HL-60/S4 treated with retinoic acid at 250 ng/mL for 4 days and 3 days (cell line): ENCODE results near the gene MYB.
"Not testable (repeated sequence)": the region's sequence is repeated elsewhere in the genome, so short reads cannot be mapped to it uniquely, and the experiment has no call there.

ENCODE experiments used
- in situ Hi-C: fragments of 300-500 bp; cut with MboI; formaldehyde crosslinking; loops from 2 replicates; pipeline ENCODE4 v1.7.0; 2022; ENCODE audit warnings: low sequenced_read_pairs

The MYB gene

DNA sequence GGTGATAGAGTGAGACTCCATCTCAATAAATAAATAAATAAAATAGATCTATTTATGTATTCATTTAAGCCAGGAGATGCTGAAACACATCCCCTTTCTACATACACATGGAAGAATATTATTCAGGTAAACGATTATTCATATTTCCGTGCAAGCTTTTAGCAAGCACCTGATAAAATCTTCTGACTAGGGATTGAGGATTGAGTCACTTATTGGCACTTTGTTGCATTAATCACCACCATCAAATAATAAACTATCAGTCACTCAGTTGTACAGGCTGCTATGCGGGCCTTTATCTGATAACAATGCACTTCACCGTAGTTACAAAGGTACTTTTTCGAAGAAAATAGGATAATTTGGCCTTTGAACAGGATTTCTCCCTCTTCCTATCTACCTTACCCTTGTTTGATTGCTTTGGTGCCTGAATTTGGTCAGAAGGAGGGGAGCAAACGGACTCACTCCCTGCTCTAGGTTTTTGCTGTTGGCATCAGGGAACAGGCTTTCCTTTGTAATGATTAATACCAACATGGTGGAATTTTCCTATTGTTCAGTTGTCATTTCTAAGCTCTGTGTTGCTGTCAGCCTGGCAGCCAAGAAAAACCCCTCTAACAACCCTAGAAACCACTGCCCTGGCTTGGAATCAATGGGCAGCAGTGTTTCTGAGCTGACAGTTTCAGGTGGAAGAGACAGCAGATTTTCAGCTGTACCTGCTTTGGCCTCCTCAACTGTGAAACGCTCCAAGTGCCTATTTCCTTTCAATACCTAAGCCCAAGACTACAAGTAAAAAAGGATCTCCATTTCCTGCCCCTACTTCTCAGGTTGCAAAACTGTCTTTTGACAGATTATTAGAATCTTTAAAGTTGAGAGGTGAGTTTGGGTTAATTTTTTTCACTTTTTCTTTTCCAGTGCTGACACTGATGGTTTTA is 63.0 kb downstream of the MYB start:
- in situ Hi-C loops = no loop called here

DNA sequence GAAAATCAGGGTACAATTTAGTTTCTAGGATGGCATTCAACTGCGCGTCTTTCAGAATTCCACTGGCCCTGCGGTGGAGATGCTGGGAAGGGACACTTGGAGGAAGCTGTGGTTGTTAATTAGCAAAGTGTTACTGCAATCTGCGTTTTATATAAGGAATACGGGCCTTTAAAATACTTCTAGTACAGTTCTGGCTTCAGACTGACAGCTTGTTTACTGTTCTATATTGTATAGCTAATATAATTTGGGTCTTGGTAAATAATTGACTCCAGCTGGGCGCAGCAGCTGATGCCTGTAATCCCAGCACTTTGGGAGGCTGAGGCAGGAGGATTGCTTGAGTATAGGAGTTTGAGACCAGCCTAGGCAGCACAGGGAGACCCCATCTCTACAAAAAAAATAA is 63.7 kb downstream of the MYB start:
- in situ Hi-C loops = no loop called here

- in situ Hi-C loops = not testable (repeated sequence)
These were observed 65.4 kb downstream of the MYB start for GRCh38 chr6:135246412-135247012.

GRCh38 chr6:135250234-135250633 is 69.1 kb downstream of the MYB start:
- in situ Hi-C loops = no loop called here

GRCh38 chr6:135250751-135251497 is 69.8 kb downstream of the MYB start:
- in situ Hi-C loops = no loop called here

- in situ Hi-C loops = no loop called here
These were observed 70.7 kb downstream of the MYB start for GRCh38 chr6:135251498-135252441.

GRCh38 chr6:135254471-135254870 is 73.4 kb downstream of the MYB start:
- in situ Hi-C loops = no loop called here

GRCh38 chr6:135256866-135257265 is 75.8 kb downstream of the MYB start:
- in situ Hi-C loops = no loop called here

- in situ Hi-C loops = no loop called here
These were observed 76.7 kb downstream of the MYB start for GRCh38 chr6:135257631-135258405.

GRCh38 chr6:135258970-135259369 is 77.9 kb downstream of the MYB start:
- in situ Hi-C loops = no loop called here

DNA sequence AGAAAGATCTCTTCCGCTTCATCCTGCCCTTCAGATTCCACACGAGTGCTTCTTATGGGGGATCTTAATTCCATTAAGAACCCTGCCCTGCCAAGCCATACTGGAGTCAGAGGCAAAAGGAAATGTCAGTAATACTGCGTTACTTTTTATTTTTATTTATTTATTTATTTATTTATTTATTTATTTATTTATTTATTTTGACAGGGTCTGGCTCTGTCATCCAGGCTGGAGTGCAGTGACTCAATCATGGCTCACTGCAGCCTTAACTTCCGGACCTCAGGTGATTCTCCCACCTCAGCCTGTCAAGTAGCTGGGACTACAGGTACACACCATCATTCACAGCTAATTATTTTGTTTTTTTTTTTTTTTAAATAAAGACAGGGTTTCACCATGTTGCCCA is 79.5 kb downstream of the MYB start:
- in situ Hi-C loops = no loop called here

GRCh38 chr6:135261872-135262725 is 81.0 kb downstream of the MYB start:
- in situ Hi-C loops = no loop called here

GRCh38 chr6:135265278-135265677 is 84.2 kb downstream of the MYB start:
- in situ Hi-C loops = no loop called here

DNA sequence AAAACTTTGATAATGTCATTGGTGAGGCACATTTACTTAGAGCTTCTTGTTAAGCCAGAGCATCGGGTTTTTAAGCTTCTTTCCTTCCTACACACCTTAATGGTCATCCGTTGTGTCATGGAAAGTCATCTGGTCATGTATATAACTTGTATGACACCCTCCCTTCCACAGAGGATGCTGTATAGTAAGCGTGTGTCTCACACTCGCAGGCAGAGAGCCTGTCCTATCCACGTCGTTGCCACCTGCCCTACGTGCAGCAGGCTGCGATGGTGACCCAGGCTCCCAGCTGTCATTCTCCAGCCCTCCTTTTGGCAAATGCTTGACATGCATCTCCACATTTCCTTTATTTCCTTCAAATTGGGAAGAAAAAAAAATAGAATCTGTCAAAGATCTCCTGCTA is 85.6 kb downstream of the MYB start:
- in situ Hi-C loops = no loop called here

DNA sequence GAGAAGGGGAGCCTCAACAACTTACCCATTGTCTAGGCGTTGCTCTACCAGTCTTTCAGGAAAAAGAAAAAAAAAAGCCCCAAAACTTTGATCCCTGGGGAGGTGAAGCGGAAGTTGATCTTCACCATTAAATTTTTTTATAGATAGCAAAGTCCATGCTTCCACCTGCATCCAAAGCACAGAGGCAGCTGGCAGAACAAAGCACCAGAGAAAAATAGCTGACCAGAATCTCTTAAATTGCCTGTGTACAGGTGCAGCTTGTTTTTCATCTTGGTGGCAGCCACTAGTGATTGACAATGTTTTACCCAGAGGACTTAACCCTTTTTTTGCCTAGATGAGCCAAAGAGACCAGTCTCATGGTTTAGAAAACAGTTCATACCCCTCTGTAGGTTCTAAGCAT is 86.0 kb downstream of the MYB start:
- in situ Hi-C loops = no loop called here

GRCh38 chr6:135268263-135268662 is 87.2 kb downstream of the MYB start:
- in situ Hi-C loops = no loop called here

- in situ Hi-C loops = no loop called here
These were observed 87.6 kb downstream of the MYB start for GRCh38 chr6:135268740-135269139.
